HUES6 (cell line): Measurements from ENCODE around the gene SNN.

ENCODE experiments used
- H3K27ac ChIP-seq: 2 replicates; pipeline ENCODE4 v1.7.0; 2013; ENCODE audit warnings: low read depth, mild to moderate bottlenecking, low read length, inconsistent platforms
- H3K27me3 ChIP-seq: 2 replicates; pipeline ENCODE4 v1.6.1; 2013; ENCODE audit warnings: low read length; ENCODE audit not compliant: control insufficient read depth, insufficient read depth
- H3K36me3 ChIP-seq: 2 replicates; pipeline ENCODE4 v1.6.1; 2013; ENCODE audit warnings: low read length; ENCODE audit not compliant: control insufficient read depth, insufficient read depth
- H3K4me1 ChIP-seq: 2 replicates; pipeline ENCODE4 v1.6.1; 2013; ENCODE audit warnings: low read length; ENCODE audit not compliant: control insufficient read depth, insufficient read depth
- H3K4me3 ChIP-seq: 2 replicates; pipeline ENCODE4 v1.5.1; 2013; ENCODE audit warnings: low read depth, low read length
- H3K9ac ChIP-seq: one replicate; pipeline ENCODE4 v1.6.1; 2013; ENCODE audit warnings: mild to moderate bottlenecking, low read length
- H3K9me3 ChIP-seq: 2 replicates; pipeline ENCODE4 v1.6.1; 2013; ENCODE audit warnings: low read depth, low read length; ENCODE audit not compliant: control insufficient read depth, insufficient read depth

SNN gene

GRCh38 chr16:11683145-11683544, 14.9 kb downstream of the SNN start:
- H3K27me3 ChIP-seq = no peaks in the 10 kb centered on the region
- no peak overlapping the region for H3K9ac ChIP-seq
- peaks cover 77% of the 10 kb centered on the region for H3K36me3 ChIP-seq
- H3K4me3 ChIP-seq = no peak overlapping the region
- H3K27ac ChIP-seq = no peak overlapping the region
- no peaks in the 10 kb centered on the region for H3K4me1 ChIP-seq
- no peaks in the 10 kb centered on the region for H3K9me3 ChIP-seq

DNA sequence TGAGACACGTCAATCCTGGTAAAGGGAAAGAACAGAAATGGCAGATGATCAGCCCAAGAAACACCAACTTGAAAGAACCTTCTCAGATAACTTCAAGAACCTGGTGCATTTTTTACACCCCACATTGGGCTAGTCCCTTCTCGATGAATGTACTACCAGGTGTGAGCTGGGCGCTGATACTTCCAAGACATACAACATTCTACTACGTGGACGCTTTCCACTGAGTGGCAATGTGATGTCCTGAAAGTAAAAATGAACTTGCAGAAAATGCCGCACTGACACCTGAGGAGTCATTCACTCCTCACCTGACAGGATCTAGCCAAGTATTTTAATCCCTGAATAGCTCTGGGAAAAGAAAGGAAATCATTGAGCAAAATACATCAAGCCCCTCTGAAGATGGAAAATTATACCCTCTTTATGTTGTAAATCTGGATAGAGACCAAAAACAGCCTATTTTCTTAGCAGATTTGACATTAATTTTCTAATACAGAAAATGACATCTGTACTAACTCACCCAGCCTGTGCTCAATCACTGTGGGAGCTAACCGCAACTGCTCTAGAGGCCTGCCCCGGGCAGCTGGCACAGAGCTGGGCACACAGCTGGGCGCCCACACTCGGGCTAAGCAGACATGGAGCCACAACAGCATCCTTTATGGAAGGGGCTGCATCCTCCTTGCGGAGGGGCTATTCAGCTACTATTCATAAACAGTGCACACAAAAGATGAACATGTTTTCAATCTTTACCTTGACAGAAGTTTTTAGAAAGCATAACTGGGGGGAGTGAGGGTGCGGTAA, 16.2 kb downstream of the SNN start:
- Histone ChIP-seq H3K9me3 (no peaks in the 10 kb centered on the region), H3K9ac (no peak overlapping the region), H3K27ac (no peak overlapping the region), H3K4me1 (no peaks in the 10 kb centered on the region), H3K4me3 (no peak overlapping the region), H3K27me3 (no peaks in the 10 kb centered on the region), H3K36me3 (peaks cover 65% of the 10 kb centered on the region)

- no peaks in the 10 kb centered on the region for H3K4me1 ChIP-seq
- no peaks in the 10 kb centered on the region for H3K27me3 ChIP-seq
- no peak overlapping the region for H3K4me3 ChIP-seq
- H3K36me3 ChIP-seq = peaks cover 58% of the 10 kb centered on the region
- H3K9ac ChIP-seq = no peak overlapping the region
- no peak overlapping the region for H3K27ac ChIP-seq
- H3K9me3 ChIP-seq = no peaks in the 10 kb centered on the region
These were observed 17.8 kb downstream of the SNN start for GRCh38 chr16:11685844-11686618.

GRCh38 chr16:11686713-11687380, 18.6 kb downstream of the SNN start:
- Histone ChIP-seq H3K27me3 (no peaks in the 10 kb centered on the region), H3K4me1 (no peaks in the 10 kb centered on the region), H3K27ac (no peak overlapping the region), H3K9me3 (no peaks in the 10 kb centered on the region), H3K9ac (no peak overlapping the region), H3K36me3 (peaks cover 60% of the 10 kb centered on the region), H3K4me3 (no peak overlapping the region)

- Histone ChIP-seq H3K9me3 (no peaks in the 10 kb centered on the region), H3K36me3 (peaks cover 54% of the 10 kb centered on the region), H3K27ac (no peak overlapping the region), H3K4me3 (no peak overlapping the region), H3K4me1 (no peaks in the 10 kb centered on the region), H3K9ac (no peak overlapping the region), H3K27me3 (no peaks in the 10 kb centered on the region)
These were observed 19.6 kb downstream of the SNN start for GRCh38 chr16:11687601-11688519.

DNA sequence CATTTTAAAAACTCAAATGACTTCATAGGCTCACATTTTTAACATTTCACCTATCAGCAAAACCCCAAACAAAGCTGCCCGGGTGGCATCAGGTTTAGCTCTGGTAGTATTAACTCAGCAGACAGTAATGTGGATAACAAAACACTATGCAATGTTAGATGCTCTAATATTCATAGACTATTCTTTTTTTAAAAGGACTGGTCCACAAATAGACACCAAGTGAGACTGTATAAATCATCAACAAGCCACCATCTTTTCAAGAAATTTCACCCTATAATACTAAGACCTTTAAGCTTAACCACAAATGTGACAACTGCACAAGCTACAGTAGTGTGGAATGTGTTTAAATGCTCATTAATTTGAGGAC, 20.2 kb downstream of the SNN start:
- Histone ChIP-seq H3K27me3 (no peaks in the 10 kb centered on the region), H3K9me3 (no peaks in the 10 kb centered on the region), H3K27ac (no peak overlapping the region), H3K4me1 (no peaks in the 10 kb centered on the region), H3K36me3 (peaks cover 48% of the 10 kb centered on the region), H3K4me3 (no peak overlapping the region), H3K9ac (no peak overlapping the region)

GRCh38 chr16:11689031-11689840, 21.0 kb downstream of the SNN start:
- no peaks in the 10 kb centered on the region for H3K9me3 ChIP-seq
- H3K27me3 ChIP-seq = no peaks in the 10 kb centered on the region
- H3K4me1 ChIP-seq = no peaks in the 10 kb centered on the region
- no peak overlapping the region for H3K27ac ChIP-seq
- H3K4me3 ChIP-seq = no peak overlapping the region
- H3K36me3 ChIP-seq = peaks cover 40% of the 10 kb centered on the region
- no peak overlapping the region for H3K9ac ChIP-seq

DNA sequence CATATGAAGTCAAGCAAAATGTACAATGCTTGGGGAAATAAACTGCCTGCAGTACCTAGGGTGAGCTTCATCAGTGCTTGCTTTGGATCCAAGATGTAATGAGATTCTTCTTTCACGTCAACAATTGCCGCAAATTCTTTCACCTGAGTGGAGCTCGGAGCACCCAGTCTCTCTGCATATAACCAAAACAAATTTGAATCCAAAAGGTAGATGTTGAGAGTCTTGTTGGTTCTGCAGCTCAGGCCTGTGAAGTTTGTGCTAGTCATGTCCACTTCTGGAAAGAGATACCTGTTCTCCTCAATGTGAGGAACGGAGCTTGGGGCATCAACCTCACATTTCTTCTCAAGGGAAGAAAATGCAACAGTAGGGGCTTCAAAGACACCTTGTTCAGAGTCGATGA, 23.0 kb downstream of the SNN start:
- Histone ChIP-seq H3K36me3 (peaks cover 49% of the 10 kb centered on the region), H3K4me1 (no peaks in the 10 kb centered on the region), H3K27ac (no peak overlapping the region), H3K9ac (no peak overlapping the region), H3K27me3 (no peaks in the 10 kb centered on the region), H3K9me3 (no peaks in the 10 kb centered on the region), H3K4me3 (no peak overlapping the region)

GRCh38 chr16:11691771-11692170, 23.5 kb downstream of the SNN start:
- Histone ChIP-seq H3K27me3 (no peaks in the 10 kb centered on the region), H3K36me3 (peaks cover 49% of the 10 kb centered on the region), H3K9me3 (no peaks in the 10 kb centered on the region), H3K4me3 (no peak overlapping the region), H3K4me1 (no peaks in the 10 kb centered on the region), H3K27ac (no peak overlapping the region), H3K9ac (no peak overlapping the region)

GRCh38 chr16:11692171-11692570, 23.9 kb downstream of the SNN start:
- Histone ChIP-seq H3K4me3 (no peak overlapping the region), H3K4me1 (no peaks in the 10 kb centered on the region), H3K9me3 (no peaks in the 10 kb centered on the region), H3K36me3 (peaks cover 49% of the 10 kb centered on the region), H3K27me3 (no peaks in the 10 kb centered on the region), H3K9ac (no peak overlapping the region), H3K27ac (no peak overlapping the region)
